GM18526 (cell line): ENCODE measurements around the gene CDH12.

Experiments
- POLR2A ChIP-seq: IDR thresholded peaks from 3 replicates; pipeline ENCODE4 v1.6.1; 2011; ENCODE audit not compliant: insufficient read length; ENCODE audit errors: extremely low read depth

The CDH12 gene

DNA sequence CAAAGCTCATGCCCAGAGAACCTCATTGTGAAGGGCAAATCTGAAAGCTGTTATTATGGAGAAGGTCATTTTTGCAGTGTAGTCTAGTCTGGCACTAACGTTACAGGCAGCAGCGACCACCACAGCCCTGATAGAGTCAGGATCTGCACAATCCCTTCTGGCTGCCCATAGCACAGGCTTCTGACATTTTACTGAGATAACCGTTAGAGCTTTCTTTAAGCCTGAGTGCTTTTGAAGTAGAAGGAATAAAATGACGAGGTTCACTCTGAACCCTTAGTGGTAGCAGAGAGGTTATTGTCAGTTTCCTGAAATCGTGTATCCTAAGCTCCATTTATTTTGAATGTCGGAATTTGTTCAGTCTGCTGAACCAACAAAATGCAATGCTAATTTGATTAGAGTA, 505.1 kb downstream of the CDH12 start:
- no peak for TF ChIP-seq POLR2A

DNA sequence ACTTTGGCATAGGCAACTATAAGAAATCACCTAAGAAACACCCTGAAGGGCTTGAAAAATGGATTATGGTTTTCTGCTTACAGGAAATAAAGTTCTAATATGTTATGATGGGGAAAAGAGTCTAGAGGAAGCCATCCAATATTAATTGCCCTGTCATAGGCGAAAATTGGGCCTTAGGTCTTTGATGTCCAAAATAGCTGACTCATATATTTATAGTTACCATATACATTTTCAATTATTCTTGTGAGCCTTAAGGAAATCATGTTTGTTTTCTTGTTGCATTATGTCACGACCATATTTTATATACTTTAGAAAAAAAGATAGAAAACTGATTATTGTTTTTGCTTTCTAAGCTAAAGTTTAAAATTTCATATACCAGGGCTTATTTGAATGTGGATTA, 509.1 kb downstream of the CDH12 start:
- TF ChIP-seq POLR2A, result no peak

DNA sequence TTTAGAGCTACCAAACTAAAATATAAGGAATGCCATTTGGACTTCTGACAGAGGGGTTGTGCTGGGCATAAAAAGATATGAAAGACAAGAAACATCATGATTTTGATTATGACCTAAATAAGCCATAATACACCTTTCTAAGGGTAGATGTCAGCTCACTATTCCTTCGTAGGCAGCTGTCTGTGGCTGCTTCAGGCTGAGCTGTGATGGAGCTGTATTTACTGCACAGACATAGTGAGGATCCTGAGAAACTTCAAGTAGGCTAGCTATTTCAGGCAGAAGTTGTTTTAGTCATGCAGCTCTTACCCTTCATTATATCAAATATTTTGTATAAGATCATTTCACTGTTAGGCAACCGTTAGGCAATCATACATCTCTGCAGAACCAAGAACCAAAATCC, 511.7 kb downstream of the CDH12 start:
- TF ChIP-seq POLR2A, result no peak

- TF ChIP-seq POLR2A, result no peak
Observed at GRCh38 chr5:22329683-22330082, 523.5 kb downstream of the CDH12 start.

GRCh38 chr5:22319798-22320197, 533.3 kb downstream of the CDH12 start:
- TF ChIP-seq POLR2A, result no peak

DNA sequence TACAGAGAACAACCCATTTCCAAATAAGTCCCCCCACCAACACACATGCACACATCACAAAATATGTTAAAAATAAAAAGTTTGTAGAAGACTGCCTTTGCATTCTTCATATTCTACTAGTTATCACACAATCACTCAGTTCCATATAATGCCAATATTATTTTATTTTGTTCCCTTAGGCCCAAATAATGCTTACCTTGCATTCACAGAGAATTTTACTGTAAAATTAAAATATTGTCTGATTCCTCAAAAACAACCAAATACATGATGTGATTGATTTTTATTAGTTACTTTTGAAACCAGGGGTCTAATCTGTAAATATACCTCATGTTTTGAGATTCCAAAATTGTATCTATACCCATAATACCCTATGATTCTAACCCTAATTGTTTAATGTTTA, 536.9 kb downstream of the CDH12 start:
- no peak for TF ChIP-seq POLR2A

DNA sequence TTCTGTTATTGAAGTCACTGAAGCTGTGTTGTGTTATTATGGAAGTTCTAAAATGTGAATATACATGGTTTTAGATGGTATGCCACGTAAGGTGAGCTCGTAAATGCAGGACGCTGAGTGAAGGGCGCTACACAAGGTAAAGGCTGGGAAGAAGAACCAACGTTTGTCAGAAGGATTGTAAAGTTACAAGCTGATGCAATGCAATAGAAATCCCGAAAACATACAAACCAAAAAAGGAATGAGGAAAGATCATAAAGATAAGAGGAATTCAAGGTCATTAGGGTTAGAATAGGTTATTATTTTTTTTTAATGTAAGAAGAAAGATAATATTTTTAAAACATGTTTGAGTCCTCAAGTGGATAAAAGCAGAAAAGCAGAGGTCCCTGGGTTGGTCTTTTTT, 538.6 kb downstream of the CDH12 start:
- TF ChIP-seq POLR2A, result no peak

- TF ChIP-seq POLR2A, result no peak
Observed at GRCh38 chr5:22306011-22306410, 547.1 kb downstream of the CDH12 start.

DNA sequence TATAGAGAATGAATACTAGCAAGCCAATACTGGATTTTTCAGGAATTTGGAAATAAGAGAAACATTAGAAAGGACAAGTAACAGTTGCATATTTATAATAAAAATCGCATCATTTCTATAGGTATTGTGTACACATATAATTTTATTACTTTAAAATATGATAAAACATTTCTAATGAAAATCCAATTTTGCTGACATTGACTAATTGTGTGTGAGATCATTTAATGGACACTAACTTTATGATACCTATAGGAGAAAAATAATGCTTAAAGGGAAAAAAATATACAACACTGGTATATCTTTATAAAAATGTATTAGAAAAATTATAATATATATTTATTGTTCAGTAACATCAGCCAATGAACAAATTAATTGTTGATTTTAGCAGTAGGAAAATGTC, 557.3 kb downstream of the CDH12 start:
- no peak for TF ChIP-seq POLR2A

- TF ChIP-seq POLR2A, result no peak
Observed at GRCh38 chr5:22293147-22293546, 560.0 kb downstream of the CDH12 start.

- TF ChIP-seq POLR2A, result no peak
Observed at GRCh38 chr5:22278164-22278563, 575.0 kb downstream of the CDH12 start.

DNA sequence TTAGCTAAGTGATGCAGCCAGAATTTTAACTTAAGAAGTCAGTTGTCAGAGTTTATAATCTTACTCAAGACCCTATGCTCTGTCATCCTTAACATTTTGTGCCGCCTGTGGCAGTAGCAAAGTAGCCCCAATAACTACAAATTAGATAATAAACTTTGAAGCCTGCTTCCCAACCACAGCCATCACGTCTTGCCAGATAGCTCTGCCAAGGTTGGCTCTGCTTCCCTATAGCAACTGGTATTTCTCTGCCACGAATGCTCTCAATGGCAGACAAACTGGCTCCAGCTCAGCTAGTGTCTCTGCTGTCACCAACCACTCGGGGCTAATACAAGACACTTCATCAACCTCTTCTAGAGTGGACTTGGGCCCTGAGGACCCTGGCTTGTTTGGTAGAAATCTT, 576.1 kb downstream of the CDH12 start:
- no peak for TF ChIP-seq POLR2A

GRCh38 chr5:22258139-22258538, 595.0 kb downstream of the CDH12 start:
- TF ChIP-seq POLR2A, result no peak

GRCh38 chr5:22250528-22250927, 602.6 kb downstream of the CDH12 start:
- no peak for TF ChIP-seq POLR2A

DNA sequence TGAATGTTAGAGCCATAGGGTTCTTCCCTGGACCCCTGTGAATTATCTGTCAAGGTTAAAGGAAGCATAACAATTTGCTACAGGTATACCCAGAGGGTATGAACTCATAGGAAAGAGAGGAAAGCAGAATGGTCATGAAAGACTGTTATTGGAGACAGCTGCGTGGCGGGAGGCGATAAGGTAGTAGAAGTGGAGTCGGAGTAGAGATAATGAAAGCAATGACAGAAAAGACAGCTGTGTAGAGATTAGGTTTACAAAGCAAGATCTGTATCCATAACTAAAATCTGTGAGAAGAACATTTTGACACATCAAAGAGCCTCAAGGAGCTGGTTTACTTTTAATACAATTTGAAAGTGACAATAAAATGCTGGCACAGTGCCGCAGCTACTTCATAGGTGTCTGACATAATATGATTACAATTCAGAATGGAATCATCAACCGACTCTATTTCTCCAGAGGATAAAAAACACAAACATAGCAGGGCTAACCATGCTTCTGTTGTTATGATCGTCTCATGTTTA, 603.9 kb downstream of the CDH12 start:
- TF ChIP-seq POLR2A, result no peak

DNA sequence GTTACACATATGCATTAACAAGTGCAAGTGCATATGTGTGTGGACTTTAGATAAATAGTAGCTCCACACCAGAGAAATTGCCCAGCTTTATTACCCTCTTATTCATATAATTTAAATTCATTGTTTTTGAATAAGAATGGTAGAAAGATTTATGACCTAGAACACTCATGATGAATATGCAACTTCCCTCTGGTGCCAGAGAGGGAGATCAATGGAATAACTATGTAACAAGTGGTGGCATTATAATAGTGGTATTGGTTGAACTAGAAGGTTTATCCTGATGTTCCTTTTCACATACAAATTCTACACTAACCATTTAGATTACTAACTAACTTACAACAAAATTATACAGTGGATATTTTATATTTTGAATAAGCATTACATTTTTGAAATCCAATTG, 607.4 kb downstream of the CDH12 start:
- no peak for TF ChIP-seq POLR2A

DNA sequence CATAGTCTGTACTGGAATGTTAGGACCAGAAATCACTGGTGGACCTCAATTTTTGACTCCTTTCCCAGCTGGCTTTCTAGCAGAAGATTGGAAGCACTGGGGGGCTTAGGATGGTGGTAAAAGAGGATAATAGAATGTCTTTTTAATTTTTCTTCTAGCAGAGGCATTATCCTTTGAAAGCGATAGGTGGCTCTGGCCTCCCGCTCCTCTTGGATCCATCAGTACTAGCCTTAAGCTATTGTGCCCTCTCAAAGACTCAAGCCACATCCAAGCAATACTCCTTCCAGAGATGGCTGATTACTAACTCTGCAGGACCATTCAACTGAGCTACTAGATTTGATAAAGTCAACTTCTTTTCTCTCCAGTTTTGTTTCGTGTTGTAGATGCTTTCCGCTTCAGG, 610.6 kb downstream of the CDH12 start:
- no peak for TF ChIP-seq POLR2A

GRCh38 chr5:22238047-22238446, 615.1 kb downstream of the CDH12 start:
- no peak for TF ChIP-seq POLR2A
